ENCODE measurements around the gene B4GALNT3.

The B4GALNT3 gene

DNA sequence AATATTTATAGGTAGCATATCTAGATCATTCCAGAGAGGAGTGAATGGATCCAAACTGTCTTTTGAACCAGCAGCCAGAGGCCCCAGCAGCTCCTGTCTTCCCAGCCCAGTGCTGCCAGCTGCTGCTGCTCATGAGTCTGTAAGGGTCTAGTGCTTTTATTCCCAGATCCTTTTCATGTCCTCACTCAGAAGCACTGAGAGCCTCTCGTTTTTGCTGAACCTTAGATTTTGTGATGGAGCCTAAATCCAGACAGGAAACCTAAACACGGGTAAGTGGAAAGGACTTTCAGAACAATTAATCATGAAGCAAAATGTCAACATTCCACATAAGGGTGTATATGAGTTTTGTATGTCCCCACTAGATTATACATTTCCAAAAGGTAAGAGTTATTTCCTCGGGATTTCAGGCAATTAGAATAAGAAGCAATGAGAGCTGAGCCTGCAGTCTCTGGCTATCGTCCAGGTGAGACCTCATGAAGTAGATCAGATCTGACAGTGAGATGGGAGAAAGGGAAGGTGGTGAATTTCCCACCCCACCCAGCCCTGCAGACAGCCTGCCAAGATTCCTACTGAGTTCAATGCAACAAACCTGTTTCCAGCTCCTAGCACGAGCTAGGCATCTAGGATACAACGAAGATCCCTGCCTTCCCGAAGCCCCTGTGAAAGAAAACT is 119.1 kb downstream of the B4GALNT3 start:
- no peak for DNase-seq

DNA sequence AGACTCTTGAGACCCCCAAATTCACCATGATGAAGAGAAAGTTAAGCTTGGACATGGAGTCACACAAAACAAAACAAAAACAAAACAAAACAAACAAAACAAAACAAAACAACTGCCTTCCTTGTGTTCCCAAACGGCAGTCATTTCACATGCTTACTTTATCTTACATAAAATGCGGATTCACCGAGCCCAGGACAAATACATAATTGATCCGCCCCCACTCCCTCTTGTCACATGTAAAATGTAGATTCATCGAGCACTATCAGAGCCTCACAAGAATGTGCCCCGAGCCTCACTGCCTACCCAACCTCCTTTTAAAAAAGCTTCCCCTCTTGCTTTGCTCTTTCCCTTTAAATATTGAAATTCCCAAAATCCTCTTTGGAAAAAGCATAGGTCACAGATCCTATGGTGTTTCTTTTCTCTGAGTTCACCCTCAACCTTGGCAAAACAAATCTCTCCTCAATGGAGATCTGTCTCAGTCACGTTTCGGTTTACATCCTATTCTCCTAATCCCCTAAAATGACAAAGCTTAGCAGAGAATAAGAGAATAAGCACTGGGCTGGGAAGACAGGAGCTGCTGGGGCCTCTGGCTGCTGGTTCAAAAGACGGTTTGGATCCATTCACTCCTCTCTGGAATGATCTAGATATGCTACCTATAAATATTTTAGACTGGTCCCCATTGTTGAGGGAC is 119.8 kb downstream of the B4GALNT3 start:
- DNase-seq: no peak

DNA sequence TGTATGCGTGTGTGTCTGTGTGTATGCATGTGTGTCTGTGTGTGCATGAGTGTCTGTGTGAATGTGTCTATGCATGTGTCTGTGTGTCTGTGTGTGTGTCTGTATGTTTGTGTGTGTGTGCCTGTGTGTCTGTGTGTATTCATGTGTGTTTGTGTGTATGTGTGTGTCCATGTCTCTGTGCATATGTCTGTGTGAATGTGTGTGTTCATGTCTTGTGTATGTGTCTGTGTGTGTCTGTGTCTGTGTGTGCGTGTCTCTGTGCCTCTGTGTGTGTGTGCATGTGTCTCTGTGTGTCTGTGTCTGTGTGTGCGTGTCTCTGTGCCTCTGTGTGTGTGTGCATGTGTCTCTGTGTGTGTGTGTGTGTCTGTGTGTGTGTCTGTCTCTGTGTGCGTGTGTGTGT is 121.1 kb downstream of the B4GALNT3 start:
- DNase-seq: no peak

DNA sequence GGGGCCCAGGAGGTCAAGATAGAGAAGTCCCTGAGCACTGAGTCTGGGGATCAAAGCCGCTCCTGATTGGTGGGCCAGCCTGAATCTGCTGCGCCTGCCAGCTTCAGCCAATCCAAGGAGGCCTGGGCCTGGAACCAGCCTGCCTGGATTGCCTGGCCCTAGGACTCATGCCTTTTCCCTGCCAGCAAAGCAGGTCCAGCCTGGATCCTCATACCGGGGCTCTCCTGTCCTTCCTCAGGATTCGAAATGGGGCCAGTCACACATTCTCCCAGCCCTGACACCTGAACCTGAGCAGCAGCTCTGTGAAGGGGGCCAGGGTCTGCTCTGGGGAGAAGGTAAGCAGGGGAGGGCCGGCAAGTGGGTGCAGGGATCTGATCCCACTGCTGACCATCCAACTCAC is 121.6 kb downstream of the B4GALNT3 start:
- no peak for DNase-seq

DNA sequence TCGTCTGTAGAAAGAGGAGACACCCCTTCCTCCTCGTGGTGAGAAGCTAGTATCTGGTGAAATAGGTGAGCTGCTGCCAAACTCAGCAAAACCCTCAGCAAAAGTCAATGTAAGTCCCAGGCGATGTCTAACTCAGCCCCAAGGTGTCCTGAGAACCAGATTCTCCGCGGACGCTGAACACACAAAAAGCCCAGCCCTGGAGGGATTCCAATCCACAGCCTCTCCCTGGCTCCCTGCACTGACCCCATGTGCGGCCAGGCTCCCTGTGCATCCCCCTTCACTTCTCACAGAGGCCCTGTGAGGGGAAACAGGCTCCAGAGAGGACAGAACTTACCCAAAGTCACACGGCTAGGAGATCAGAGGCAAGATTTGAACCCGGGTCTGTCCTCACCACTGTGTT is 122.0 kb downstream of the B4GALNT3 start:
- DNase-seq: no peak

DNA sequence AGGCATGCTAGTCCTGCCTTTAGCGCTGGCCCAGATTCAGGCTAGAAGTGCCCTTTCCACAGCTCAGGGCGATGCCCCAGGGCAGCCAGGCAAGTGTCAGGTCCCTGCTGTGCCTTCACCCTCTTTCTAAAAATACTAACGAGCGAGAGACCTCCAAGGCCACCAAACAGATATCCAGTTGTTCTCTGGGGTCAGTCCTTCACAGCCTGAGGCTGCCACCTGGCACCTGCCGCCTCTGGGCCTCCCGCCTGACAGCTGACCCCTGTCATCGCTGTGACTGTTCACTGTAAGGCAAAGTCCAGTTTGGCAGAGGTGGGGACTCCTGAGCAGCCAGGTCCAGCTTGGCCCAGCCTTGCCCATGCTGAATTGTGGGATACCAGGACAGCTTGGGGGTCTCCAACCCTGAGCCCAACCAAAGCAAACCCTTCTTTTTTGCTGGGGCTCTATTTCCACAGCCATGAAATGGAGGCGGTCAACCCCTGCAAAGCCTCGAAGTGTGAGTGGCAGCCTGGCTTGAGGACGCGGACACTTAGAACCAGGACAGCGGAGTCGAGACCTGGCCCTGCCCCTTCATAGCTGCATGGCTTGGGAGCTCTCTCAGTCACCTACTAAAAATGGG is 123.6 kb downstream of the B4GALNT3 start:
- no peak for DNase-seq

DNA sequence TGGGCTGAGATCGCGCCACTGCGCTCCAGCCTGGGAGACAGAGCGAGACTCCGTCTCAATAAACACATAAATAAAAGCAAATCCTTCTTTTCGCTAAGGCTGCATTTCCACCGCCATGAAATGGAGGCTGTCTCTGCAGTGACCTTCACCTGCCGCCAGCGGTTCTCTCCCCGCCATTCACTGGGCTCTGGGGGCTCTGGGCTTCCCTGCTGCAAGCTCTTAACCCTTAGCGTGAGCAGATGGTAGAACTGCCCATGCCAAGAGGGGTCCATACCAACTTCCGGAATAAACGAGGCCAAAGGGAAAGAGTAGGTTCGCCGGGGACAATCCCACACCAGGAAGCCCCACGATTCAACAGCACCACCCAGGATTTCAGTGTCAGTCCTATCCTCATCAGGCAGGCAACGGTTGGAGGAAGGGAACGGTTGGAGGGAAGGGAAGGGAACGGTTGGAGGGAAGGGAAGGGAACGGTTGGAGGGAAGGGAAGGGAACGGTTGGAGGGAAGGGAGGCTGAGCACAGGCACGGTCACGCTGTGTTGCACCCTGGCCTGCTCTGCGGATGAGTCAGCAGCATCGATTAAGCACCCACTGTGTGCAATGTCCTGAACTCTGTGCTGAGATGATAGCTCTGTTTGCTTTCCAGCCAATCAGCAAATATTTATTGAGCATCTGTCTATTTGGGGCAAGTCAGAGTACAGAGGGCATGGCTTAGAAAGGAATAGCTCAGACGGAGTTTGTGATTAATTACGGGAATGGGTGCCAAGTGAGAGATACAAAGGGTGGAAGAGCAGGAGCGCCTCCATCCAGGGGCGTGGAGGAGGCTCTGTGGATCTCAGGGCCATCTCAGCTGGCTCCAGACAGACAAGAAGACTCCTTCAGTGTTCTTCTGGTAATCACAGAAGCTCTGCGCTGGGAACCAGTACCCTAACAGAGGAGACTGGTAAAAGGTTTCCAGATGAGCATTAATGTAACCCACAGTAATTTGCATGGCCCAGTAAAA is 125.6 kb downstream of the B4GALNT3 start:
- DNase-seq: no peak

DNA sequence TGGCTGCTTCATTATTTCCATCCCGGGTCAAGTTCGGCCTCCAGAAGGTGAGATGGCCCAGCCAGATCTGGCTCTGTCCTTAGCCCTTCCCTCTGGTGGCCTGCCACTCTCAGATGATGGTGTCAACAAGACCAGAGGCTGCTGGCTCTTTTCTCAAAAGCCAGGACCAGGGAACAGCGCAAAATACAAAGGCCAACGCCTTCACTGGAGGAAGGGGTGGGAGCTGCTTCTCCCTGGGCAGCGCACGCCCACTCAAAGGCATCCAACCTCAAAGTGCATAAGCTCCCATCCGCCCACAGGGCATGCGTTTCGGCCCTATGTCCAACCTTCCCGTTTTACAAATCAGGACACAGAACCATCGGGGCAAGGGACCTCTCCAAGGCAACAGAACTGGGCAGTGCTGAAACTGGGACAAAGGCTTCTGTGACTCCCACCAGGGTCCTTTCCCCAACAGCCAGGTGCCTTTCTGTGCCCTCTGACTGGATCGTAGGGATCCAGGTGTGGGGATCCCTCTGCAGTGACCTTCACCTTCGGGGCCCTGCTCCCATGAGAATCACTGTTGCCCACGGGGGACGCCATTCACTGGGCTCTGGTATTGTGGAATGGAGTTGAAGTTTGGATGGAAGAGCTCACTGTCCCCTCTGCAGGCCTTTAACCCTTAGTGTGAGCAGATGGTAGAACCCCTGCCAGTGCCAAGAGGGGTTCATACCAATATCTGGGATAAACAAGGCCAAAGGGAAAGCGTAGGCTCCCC is 126.8 kb downstream of the B4GALNT3 start:
- DNase-seq: no peak

DNA sequence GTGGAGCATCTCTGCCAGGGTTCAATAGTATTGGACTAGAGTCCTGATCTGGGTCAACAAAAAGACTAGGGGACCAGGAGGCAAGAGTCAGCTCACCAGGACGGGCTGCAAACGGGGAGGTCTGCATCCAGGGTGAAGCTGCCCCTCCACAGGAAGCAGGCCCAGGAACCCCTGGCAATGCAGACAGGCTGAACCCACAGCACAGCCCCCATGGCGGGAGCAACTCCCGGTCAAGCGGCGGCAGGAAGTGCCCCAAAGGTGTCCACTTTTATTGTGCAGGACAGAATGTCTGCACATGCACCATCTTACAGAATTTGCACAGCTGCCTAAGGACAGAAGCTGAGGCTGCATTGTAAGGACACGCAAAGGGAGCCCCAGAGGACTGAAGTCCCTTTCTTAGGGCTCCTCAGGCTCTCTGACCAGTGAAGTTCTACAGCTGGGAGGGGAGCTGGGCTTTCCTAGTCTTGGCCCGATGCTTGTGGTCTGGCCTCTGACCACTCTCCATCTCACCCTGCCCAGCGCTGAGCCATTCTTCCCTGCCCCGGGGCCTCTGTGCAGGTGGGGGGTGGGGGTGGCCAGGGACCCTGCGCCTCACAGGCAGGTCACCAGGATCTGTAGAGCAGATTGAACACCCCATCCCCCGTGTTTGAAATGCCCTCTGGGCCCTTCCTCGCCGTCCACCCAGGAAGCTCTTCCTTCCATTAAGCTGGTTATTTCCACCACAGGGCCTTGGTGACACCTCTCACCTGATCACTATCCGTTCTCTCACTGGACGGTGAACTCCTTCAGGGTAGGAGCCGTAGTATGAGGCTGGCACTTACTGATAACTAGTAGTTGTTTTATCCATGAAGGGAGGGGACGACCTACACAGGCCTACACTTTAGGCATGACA is 127.6 kb downstream of the B4GALNT3 start:
- no peak for DNase-seq

DNA sequence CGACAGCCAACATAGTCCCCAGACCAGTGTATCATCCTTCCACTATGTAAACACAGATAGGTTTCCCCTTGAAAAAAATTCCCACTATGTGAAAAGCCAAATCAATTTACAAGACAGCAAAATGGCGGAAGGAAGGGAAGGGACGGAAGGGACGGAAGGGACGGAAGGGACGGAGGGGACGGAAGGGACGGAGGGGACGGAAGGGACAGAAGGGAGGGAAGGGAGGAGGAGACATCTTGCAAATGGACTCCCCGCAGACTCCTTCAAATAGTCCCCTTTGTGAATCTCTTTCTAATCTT is 128.2 kb downstream of the B4GALNT3 start:
- no peak for DNase-seq

DNA sequence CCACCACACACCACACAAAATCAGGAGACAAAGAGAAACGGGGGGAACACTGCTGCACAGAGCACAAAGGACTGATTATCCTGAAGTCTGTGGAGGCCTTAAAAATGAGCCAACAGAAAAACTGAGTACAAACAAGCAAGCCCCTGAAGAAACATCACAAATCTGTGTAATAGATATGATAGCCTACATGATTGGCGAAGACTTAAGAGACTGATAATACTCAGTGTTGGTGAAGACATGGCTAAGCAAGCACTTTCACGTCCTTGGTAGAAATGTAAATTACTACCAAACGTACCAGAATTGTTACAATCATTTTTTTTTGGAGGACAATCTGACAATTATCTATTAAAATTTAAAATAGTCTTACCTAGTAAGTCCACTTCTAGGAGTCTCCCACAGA is 128.9 kb downstream of the B4GALNT3 start:
- DNase-seq: no peak

DNA sequence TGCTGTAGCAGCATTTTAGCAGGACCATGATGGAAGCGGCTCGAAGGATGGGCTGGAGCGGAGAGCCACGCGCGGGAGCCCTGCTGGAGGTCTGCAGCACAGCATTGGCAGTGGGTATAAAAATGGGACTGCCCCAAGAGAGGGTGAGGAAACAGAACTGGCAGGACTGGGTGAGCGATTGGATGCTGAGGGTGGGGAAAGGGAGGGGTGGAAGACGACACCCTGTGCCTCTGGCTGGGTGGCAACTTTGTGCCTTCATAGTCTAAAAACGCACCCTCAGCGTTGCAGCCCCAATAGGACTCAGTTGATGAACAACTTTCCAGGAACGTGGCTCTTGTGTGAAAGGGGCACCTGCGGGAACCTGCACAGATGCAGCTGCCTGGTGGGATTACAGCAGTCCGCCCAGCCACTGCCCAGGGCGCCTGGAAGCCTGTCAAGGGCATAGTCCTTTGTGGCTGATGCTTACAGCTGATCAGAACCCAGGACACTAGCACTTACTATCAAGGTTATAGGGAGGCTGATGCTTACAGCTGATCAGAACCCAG is 130.5 kb downstream of the B4GALNT3 start:
- no peak for DNase-seq

DNA sequence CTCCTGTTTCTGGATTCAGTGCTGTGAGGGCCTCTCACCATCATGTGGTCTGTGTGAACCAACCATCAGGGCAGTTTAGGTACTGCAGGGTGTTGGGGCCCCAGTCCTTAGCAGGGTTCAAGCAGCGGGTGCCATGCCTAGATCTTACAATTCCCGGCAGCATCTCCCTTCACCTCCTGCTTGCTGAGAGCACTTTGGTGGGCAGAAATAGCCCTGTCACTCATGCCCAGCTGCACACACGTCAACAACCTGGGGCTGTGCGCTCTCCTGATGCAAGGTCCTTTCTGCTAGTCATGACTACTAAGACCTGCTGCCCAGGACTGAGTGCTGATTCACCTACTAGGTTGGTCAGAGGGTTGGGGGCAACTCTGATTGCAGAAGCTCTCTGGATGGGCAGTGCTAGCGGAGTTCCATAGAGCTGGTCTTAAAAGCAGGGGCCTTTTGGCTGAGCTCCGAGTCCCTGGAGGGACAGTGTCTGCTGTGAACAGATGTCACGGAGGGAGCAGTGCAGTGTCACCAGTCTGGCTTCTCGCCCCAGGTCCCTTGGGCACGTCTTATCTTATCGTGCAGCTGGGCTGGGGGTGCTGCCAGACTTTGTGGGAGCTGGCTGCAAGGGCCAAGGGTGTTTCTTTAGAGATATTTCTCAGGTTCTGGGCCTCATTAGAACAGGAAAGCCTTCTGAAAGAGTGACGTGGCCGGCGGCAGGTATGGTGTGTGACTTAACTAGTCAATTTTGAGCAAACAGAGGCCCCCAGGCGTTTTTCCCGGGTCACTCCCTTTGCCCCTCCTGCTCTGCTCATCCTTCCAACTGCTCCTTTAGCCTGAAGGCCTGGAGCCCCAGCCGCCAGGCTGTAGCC is 131.7 kb downstream of the B4GALNT3 start:
- DNase-seq: no peak

DNA sequence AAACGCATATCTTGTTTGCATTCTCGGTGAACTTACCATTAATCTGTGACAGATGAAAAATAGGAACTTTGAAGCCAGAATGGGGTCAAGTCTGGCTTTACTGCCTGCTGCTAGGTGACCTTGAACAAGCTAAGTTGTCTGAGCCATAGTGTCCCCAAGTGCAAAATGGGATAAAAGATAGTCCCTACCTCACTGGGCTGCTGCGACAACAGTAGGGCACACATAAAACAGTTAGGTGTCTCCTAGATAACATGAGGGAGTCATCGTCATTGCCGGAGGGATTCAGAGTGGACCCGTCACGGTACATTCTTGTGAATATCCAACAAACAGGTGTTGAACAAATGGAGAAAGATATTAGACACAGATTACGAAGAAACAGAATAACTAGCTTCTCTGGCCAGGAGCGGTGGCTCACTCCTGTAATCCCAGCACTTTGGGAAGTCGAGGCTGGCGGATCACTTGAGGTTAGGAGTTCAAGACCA is 132.3 kb downstream of the B4GALNT3 start:
- no peak for DNase-seq

DNA sequence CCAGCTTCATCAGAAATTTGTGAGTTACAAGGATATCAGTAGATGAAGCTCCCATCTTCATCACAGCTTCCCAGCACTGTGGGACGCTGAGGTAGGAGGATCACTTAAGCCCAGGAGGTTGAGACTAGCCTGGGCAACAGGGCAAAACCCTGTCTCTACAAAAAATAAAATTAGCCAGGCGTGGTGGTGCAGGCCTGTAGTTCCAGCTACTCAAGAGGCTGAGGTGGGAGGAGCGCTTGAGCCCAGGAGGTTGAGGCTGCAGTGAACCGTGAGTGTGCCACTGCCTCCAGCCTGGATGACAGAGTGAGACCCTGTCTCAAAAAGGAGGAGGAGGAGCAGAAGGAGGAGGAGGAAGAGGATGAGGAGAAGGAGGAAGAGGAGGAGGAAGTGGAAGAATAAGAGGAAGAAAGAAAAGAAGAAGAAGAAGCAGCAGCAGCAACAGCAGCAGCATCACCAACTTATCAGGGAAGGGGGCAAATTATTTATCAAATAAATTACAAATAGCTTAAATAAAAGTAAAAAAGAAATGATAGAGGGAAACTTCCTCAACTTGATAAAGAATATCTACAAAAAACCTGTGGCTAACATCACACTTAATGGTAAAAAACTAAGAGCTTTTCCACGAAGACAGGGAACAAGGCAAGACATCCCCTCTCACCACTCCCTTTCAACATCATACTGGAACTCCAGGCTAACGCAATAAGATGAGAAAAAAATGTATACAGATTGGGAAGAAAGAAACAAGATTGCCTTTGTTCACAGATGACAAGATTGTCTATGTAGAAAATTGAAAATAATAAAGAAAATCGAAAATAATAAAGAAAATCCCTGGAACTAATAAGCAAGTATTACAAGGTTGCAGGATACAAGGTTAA is 133.9 kb downstream of the B4GALNT3 start:
- no peak for DNase-seq

DNA sequence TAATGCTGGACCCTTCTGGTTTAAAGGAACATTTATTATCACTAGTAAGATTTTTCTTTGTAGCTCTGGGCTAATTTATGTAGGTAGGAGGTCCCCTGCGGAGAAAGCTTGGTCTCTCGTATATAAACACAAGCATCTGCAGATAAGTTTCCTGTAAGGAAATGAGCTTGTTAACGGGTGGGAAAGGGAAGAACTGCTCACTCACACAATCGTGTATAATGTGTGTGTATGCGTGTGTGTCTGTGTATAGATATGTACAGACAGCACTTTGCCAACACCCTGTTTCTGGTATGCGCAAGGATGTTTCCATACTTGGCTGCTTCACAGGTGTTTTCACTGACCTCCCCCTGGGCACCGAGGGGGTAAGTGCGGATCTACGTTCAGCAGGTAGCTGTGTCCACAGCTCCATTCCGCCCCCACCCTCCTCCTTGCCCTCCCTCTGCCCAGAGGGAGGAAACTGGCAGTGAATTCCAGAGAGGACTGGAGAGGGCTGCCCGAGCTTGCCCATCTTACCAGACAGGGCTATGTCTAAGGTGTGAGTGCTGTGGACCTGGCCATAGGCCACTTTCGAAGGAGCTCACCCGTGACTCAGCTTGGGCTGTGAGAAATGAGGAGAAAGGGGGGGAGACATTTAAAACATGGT is 138.3 kb downstream of the B4GALNT3 start:
- DNase-seq: no peak

DNA sequence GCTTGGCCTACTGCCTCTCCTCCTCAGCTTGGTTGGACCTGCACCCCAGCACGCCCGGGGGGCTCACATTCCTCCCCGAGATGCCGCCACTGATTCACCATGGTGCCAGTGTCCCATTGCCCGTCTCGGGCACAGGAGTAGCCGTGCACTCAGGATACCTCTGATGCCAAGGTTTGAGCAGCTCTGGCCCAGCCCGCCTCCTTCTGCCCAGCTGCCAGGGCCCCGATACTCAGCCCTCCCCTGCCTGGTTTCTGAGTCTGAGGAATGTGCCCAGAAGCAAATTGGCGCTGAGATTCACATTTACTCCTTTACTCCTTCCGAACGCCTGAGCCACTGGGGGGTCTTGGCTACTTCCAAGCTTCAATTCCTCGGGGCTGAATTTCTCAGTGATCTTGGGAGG is 140.0 kb downstream of the B4GALNT3 start:
- DNase-seq: no peak

DNA sequence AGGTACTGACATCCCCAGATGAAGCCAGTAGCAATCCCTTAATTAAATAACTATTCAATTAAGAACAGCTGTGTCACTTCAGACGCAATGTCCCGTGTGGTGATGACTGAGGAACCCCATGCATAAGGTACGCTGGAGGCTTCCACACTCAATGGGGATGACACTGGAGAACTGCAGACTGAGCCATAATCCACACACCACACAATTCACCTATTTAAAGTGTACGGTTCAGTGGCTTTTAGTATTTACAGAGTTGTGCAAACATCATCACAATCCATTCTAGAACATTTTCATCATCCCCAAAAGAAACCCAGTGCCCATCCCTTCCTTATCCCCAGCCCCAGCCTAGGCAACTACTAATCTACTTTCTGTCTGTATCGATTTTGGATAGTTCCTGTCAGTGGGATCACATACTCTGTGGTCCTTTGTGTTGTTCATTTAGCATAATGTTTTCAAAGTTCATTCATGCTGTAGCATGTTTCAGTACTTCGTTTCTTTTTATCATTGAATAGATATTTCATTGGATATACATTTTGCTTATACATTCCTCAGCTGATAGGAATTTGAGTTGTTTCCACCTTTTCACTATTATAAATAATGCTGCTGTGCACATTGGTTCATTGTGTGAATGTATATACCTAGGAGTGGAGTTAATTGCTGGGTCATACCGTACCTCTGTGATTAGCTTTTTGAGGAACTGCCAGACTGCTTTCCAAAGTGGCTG is 142.4 kb downstream of the B4GALNT3 start:
- DNase-seq: no peak
